DND-41 (cell line): ENCODE results near the gene LMX1B.

ENCODE experiments used
- CTCF ChIP-seq: IDR thresholded peaks from 2 replicates; pipeline ENCODE4 v1.5.1; 2012; ENCODE audit warnings: borderline replicate concordance, low read length, moderate library complexity, mild to moderate bottlenecking; ENCODE audit not compliant: poor library complexity, severe bottlenecking; ENCODE audit errors: extremely low read depth
- EZH2 ChIP-seq: IDR thresholded peaks from 3 replicates; pipeline ENCODE4 v1.6.1; 2012; ENCODE audit warnings: borderline replicate concordance, low read depth, mild to moderate bottlenecking, moderate library complexity, low read length, inconsistent platforms; ENCODE audit not compliant: severe bottlenecking

- TF ChIP-seq CTCF (no peak), EZH2 (no peak)
These were observed 7.8 kb upstream of the LMX1B start for GRCh38 chr9:126605792-126606482.
